Sigmoid colon (tissue), 4 donors: ENCODE data around the gene CHN2.

Experiments used
- EP300 ChIP-seq, 4 donors: sonication (generic); formaldehyde crosslinking; IDR thresholded peaks; one replicate each; pipeline ENCODE4 v1.6.1; 2017; ENCODE audit warnings: antibody characterized with exemption in 4 of 4
- POLR2A ChIP-seq, 2 donors: fragments of 450-650 bp; IDR thresholded peaks; one replicate each; pipeline ENCODE4 v1.6.1; 2016; ENCODE audit warnings: antibody characterized with exemption in 2 of 2, mild to moderate bottlenecking in 2 of 2, moderate library complexity in 2 of 2
- POLR2AphosphoS5 ChIP-seq, 4 donors: sonication (generic); formaldehyde crosslinking; IDR thresholded peaks; one replicate each; pipeline ENCODE4 v1.6.1; 2017; ENCODE audit warnings: antibody characterized with exemption in 4 of 4
- TF ChIP-seq, protein P1 (sequence below), 4 experiments: fragments of 450-650 bp in 3 of 4; fragments of 200-600 bp in 1 of 4; IDR thresholded peaks; one replicate each; pipeline ENCODE4 v1.5.1; 2016 to 2019; ENCODE audit warnings: antibody characterized with exemption in 4 of 4, mild to moderate bottlenecking in 3 of 4, moderate library complexity in 2 of 4

DNA sequence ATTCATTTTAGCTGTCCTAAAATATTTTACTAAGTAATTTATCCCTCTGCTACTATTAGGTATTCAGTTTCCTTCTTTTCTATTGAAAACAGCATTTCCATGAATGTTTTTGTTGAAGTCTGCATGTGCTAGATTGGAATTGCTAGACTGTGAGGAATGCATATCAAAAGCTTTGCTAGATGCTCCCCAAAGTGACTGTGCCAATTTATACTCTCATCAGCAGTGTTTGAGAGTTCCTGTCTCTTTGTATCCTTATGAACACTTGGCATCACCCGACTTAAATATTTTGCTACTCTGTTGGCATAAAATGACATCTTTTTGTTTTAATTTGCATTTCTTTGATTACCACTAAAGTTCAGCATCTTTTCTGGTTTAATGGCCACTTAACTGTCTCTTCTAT, 324.0 kb downstream of the CHN2 start:
- TF ChIP-seq, protein P1, sequence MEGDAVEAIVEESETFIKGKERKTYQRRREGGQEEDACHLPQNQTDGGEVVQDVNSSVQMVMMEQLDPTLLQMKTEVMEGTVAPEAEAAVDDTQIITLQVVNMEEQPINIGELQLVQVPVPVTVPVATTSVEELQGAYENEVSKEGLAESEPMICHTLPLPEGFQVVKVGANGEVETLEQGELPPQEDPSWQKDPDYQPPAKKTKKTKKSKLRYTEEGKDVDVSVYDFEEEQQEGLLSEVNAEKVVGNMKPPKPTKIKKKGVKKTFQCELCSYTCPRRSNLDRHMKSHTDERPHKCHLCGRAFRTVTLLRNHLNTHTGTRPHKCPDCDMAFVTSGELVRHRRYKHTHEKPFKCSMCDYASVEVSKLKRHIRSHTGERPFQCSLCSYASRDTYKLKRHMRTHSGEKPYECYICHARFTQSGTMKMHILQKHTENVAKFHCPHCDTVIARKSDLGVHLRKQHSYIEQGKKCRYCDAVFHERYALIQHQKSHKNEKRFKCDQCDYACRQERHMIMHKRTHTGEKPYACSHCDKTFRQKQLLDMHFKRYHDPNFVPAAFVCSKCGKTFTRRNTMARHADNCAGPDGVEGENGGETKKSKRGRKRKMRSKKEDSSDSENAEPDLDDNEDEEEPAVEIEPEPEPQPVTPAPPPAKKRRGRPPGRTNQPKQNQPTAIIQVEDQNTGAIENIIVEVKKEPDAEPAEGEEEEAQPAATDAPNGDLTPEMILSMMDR (IDR thresholded peaks at IDR 0.05), result no peak
- TF ChIP-seq POLR2A (IDR thresholded peaks at IDR 0.05) (no peak), POLR2AphosphoS5 (IDR thresholded peaks at IDR 0.05) (no peak), EP300 (IDR thresholded peaks at IDR 0.05) (no peak)
